ENCODE data around the gene LY9.

LY9 gene

DNA sequence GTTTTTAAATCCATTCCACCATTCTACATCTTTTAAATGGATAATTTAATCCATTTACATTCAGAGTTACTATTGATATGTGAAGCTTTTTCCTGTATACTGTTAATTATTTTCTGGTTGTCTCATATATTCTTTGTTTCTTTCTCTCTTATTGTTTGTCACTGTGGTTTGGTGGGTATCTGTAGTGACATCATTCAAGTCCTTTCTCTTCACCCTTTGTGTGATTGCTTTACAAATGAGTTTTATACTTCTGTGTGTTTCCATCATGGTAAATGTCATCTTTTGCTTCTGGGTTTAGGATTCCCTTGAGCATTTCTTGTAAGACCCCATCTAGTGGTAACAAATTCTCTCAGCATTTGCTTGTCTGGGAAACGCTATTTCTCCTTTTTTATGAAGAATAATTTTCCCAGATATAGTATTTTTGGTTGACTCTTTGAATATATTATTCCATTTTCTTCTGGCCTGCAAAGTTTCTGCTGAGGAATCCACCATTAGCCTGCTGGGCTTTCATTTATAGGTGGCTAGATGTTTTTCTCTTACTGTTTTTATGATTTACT, 10.2 kb downstream of the LY9 start:
- DNase-seq, result no peak

DNA sequence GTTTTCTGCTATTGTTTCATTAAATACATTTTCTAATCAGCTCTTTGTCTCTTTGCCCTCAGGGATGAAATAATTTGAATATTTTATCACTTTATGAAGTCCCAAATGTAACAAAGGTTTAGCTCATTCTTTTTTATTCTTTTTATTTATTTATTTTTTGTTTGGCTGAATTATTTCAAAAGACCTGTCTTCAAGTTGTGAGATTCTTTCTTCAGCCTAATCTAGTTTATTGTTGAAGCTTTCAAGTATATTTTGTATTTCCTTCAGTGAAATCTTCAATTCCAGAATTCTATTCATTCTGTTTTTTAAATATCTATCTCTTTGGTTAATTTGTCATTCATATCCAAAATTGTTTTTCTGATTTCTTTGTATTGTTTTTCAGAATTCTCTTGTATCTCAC, 10.8 kb downstream of the LY9 start:
- DNase-seq, result no peak

DNA sequence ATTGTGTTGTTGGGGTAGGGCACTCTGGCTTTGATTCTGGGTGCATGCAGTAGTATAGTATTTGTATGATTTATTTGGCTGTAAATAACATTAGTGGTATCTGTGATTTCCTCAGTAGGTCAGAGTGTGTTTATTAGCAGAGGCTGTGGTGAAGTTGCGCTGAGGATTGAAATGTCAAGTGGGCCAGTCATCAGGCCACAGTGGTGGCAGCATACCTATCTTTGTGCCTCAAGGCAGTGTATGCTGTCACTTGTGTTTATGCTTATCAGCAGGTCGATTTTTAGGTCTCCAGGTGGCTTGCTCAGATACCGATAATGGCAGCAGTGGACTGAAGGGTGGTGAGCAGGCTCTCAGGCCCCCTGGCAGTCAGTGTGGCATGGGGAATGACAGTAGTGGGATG, 11.3 kb downstream of the LY9 start:
- DNase-seq, result no peak

DNA sequence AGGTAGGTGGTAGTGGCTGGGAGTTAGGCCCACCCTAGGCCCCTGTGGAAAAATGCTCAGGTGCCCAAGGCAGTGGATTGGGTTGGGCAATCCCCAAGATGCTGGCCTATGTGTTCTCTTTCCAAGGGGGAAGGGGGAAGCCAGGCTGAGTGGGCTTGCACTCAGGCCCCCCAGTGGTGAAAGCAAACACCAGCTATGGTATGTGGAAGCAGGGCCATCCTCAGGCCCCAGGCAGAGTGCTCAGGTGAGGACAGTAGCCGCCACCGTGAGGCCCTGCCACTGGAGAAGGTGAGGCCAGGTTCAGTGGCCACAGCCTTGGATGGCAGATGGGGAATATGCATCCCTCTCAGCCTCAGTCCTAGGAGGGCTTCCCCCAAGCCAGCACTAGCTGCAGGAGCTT, 11.8 kb downstream of the LY9 start:
- no peak for DNase-seq

DNA sequence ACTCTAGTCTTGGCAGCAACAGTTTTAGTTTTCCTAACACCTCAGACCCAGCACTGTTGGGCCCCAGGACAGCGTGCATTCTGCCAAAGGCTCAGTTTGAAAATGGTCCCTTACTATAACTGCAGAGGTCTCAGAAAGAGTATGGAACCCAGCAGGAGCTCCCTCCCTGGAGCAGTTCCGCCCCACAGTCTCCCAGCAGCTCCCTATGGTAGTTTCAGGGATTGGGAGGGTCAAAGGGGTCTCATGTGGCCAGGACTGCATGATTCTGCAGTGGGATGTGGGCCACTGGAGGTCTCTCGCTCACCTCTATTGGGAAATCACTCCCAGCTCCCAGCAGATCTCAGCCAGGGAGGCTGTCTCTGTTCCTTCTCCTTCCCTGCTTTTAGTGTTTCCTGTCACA, 12.3 kb downstream of the LY9 start:
- DNase-seq, result no peak

DNA sequence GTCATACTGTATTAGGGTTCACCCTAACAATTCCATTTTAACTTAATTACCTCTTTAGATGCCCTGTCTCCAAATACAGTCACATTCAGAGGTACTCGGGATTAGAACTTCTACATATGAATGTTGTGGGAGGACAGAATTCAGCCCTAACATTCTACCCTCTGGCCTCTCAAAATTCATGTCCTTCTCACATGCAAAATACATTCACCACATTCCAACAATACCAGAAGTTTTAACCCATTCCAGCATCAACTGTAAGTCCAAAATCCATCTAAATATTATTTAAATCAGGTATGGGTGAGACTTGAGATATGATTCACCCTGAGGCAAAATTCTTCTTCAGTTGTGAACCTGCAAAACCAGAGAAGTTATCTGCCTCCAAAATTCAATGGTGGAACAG, 14.5 kb downstream of the LY9 start:
- DNase-seq, result no peak

DNA sequence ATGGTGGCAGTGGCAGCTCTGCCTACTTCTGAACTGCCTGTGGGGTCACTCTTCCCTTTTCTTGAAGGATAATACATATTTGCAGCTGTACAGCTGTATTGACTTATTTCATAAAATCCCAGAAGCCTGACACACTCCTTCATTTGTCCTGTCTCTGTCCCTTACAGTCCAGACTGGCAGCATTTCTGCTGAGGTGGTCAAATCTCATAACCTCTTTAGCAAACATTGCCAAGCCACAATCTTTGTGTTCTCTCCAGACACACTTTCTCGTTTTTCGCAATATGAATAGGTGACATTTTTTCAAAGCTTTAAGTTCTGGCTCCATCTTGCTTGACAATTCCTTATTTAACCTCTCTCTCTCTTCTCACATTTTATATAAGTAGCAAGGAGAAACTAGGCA, 15.2 kb downstream of the LY9 start:
- DNase-seq, result no peak

DNA sequence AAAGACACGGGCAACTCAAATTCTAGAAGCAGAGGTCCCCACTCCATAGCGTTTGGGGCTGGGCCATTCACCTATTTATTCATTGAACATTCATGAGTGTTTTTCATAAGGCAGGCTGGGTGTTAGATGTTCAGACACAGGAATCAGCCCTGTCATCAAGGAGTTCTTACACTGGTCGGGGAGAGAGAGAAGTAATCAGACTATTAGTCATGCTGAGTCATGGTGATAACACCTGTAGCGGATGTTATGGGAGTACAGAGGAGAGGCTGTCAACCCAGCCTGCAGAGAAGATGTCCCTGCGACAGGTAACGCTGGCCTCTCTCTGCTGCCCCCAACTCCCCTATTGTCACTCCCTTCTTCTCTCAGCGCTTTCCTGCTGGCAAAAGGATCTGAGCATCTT, 17.2 kb downstream of the LY9 start:
- no peak for DNase-seq

DNA sequence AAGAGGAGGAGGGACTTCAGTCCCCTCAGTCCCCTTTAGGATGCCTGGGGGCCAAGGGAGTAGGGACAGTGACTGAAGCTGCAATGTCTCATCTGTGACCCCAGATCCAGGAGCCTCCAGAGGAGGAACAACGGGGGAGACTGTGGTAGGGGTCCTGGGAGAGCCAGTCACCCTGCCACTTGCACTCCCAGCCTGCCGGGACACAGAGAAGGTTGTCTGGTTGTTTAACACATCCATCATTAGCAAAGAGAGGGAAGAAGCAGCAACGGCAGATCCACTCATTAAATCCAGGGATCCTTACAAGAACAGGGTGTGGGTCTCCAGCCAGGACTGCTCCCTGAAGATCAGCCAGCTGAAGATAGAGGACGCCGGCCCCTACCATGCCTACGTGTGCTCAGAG, 18.3 kb downstream of the LY9 start:
- no peak for DNase-seq

DNA sequence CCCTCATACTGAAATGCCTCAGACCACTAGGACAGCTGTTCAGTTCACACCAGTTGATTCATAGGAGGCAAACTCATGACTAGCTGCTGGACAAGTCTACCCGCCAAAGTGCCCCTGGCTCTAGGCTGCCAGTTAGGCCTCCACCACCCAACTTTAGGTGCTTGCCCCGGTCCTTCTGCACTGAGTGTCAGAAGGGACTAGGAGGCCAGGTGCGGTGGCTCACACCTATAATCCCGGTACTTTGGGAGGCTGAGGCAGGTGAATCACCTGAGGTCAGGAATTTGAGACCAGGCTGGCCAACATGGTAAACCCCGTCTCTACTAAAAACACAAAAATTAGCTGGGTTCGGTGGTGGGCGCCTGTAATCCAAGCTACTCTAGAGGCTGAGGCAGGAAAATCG, 18.9 kb downstream of the LY9 start:
- DNase-seq, result no peak

DNA sequence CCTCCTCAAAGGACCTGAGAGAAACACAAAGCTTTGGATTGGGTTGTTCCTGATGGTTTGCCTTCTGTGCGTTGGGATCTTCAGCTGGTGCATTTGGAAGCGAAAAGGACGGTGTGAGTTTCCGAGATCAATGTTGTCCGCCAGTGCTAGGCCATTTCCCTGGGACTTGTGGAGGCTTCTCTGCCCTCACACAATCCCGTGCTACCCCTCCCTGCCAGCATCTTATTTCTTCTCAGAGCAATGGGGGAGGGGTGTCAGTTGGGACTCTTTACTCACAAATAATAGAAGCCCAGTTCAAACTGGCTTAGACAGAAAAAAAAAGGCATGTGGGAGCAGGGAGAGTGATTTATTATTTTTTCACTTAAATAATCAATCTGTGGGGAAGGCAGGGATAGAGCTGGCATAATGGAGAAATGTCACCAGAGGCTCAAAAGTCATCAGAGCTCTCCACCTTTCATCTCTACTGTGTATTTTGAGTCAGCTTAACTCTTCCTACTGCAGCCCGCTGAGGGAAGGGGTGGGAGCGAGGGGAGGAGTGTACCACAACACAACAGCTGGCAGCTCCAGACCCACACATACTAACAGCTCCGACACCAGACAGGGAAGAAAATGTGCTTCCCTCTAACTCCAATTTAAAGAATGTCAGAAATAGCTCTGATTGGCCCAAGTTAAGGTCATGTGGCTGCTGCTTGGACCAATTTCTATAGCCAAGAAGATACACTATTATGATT, 22.4 kb downstream of the LY9 start:
- DNase-seq, result no peak

DNA sequence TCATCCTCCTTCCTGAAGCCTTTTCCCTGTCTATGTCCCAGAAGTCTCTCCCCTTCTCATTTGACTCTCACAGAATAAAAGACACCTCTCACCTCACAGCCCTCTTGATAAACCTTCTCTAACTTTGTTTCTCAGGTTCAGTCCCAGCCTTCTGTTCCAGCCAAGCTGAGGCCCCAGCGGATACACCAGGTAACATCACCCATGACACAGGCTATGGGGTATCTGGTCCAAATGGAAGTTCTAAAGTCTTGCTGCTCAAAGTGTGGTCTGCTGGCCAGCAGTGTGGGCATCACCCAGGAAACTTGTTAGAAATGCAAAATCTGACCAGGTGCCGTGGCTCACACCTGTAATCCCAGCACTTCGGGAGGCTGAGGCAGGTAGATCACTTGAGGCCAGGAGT, 23.2 kb downstream of the LY9 start:
- no peak for DNase-seq

DNA sequence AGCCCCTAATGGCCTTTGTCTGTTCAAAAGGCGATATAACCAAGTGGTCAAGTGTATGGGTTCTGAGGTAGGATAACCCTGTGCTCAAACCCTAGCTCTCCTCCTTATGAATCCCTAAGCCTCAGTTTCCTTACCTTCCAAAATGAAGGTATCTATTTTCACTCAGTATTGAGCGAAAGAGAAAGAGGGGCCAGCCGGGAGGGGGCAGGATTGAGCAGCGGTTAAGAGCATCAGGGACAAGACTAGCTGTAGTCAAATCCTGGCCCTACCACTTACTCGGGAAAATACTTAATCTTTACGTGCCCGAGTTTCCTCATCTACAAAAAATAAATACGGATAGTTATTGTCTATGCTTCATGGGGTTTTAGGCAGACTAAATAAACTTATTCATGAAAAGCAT, 25.7 kb downstream of the LY9 start:
- no peak for DNase-seq

DNA sequence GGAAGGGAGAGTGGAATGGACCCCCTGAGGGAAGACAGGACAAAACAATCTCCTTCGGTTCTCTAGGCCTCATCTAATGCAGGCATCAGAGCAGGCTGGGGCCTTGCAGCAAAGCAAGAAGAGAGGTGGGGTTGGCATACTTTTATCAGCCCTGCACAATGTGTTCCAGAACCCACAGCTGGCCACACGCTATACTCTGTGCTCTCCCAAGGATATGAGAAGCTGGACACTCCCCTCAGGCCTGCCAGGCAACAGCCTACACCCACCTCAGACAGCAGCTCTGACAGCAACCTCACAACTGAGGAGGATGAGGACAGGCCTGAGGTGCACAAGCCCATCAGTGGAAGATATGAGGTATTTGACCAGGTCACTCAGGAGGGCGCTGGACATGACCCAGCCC, 27.3 kb downstream of the LY9 start:
- DNase-seq, result no peak

DNA sequence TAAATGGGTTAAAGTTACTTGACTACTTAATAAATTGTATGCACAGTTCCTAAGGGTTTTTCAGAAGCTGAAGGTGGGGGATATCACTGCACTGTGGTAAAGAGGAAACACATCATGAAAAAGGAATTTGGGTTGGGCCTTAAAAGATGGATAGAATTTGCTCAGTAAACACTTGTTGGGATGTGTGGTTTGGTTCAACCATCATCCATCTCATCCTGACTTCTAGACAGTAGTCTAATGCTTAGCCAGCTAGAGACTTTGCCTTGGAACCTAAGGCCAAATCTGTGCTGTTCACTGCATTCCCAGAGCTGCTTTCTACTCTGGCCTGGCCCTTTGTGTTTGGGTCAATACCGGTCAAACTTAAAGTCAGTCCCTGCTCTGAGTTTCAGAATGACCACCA, 30.6 kb downstream of the LY9 start:
- no peak for DNase-seq

DNA sequence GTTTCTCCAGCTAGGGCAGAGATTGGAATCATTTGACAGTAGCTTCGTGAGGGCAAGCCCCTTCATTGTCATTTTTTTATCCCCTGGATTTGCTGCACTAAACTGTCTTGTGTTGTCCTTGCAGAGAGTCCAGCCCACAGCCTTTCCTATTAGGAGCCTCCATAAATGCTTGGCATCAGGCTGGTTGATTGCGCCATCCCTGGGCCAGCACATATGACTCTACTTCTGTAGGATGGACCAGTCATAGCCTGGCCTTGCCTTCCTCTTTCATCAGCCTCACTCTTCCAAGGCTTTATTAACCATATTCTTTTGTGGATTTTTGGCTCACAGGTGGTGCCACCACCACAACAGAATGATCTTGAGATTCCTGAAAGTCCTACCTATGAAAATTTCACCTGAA, 31.4 kb downstream of the LY9 start:
- DNase-seq, result no peak

DNA sequence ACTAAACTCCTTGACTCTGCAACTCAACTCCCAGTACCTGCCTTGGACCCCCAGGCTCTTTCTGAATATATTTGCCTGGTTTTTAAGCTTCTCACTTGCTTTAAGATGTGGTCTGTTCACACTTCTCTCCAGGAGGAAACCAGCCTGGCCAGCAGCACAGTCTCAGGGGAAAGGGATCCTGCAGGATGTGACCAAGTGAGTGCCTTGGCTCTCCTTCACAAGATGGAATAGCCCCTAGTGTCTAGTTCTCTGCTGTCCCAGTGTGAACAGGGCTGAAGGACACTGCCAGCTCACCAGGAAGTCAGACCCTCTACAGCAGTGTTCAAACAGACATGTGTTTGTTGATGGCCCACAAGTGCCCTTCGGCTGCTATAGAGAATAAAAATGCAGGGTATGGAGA, 33.8 kb downstream of the LY9 start:
- no peak for DNase-seq

DNA sequence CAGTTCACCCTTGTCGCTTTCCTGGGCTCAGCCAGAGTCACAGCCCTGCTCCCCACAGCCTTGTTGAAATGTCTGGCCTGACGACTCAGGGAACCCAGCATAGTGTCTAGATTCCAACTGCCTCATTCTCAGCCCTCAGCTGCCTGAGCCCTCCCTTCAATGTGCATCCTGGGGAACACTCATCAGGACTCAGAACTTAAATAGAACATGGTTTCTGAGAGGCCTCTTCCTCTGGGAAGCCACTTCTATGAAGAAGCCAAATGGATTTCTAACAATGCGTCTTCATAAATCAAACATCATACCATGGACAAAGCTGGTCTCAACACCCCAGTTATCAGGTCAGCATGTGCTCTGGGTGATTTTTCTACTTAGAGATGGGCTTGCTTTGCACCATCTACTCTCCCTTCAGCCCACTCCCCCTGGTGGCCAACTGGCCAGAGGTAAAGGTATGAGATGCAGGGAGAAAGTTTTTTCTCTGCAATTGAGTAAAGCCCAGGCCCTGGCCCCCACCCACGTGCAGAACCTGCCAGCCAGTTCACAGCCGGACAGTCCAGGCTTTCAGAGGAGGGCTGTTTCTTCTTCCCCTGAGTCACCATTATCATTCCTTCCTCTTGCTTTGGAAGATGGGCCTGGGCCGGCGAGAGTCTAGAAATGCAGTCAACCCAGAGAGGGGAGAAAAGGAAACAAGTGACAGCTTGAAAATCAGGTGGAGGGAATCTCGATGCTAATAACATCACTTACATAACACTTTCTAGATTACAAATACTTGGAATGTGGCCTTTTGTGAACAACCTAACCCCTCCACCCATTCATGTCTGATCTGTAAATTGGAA, 34.6 kb downstream of the LY9 start:
- DNase-seq, result no peak

DNA sequence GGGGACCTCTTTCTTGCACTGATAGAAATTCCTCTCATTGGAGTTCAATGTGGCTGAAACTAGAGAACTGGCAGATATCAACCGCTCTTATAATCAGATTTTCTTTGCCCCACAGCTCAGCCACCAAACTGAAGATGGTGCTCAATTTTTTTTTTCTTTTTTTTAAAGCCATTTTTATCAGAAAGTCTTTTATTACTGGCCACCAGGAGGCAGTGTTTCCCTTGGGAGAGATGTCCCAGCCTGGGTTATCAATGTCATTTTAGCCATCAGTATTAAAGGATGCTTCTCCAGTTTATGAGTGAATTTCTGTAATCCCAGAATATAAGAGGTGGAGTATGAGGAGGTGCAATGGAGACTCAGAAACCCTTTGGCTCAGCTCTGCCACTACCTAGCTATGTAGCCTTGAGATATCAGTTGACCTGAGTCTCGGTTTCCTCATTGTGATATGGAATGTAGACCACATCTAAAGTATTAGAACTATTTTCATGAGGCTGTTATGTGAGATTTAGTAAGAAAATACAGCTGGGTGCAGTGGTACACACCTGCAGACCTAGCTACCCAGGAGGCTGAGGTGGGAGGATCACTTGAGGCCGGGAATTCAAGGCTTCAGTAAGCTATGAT, 39.1 kb downstream of the LY9 start:
- no peak for DNase-seq

DNA sequence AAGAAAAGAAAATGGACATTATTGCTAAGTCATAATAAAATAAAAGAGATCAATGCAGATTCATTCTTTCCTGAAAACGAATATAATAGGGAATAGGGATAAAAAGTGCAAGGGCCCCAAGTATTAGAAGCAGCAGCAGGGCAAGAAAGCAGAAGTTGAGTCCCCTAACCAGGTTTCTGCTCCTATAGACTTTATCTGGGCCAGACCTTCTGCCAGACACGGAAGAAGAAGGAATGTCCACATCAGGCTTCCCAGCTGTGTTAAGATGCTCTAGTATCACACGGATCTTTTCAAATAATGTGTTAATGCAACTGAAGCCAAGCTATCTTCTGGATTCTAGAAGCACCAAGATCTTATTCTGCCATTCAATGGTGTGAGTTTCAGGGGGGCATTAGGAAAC, 39.8 kb downstream of the LY9 start:
- DNase-seq, result no peak

DNA sequence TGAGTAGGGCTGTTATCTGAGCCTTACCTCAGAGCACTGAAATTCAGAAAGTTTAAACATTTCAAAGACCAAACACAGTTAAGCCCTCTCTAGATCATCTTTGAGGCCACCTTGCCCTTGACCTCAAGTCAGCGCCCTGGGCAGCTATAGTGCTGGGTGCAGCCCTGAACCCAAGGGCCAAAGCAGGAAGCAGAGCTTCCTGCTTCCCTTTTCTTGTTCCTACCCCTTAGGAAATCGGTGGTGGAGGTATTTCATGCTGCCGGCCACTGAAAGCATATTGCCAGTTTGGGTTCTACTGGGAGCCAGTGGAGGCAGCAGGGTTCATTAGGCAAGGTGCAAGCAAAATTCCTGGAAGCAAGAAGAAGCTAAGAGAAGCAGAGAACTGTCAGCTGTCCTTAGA, 40.6 kb downstream of the LY9 start:
- DNase-seq, result no peak

DNA sequence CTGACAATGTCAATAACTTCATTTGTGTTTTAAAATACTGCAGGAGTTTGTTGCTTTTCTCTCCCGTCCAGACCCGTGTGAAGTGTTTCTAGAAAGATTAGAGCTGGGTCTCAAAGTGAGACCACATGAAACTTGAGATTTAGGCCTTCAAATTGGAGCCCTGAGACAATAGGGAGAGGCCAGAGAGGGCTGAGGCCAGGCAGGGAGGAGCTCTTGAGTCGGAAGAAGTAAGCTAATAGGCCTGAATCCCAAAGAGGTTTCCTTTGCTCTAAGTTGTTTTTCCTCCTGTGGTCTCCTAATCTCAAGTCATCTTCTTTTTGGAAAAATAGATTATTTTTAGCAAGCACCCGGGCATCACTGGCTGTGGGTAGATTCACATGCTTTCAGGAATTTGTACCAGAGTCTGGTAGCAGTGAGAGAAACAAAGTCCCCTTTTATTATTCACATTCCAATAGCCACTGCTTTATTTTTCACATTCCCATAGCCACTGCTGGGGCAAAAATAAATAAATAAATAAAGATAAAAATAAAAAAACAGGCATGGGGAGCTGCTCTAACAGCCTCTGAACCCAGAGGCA, 41.1 kb downstream of the LY9 start:
- DNase-seq, result no peak

DNA sequence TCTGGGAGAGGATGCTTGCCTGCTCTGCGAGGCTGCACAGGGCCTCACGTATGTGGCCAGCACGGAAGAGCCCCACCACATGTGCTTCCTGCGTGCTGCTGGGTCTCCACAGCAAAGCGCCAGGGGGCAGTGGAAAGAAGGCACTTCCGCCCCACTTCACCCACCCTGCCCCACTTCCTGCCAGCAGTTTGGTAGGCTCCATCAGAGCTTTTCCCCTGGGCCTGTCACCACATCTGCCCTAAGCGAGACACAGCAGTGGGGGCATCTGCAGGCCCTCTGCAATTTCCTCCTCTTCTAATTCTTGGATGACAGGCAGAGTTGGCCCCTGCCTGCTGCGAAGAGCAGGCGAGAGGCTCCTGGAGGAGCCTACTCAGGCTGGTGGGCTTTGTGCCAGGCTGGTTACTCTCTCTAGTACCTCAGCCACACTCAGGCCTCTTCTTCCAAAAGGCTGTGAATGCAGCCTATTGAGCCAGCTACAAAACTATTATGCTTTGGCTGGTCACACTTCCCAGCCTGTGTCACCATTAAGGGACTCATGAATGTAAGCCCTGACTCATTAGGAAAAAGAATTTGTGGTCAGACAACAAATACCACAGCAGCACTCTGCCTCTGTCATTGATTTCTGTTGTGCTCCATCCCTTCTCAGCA, 41.7 kb downstream of the LY9 start:
- no peak for DNase-seq

All from cortex of kidney (tissue), 1 donor.